HepG2 (cell line): ENCODE results near the gene PAX7. TPM values are rescaled to one million over a fixed set of nuclear protein-coding genes. Genes with fewer than 3 reads are reported as not detected.

Experiments
- ATAC-seq: fragments of 200-7000 bp; cut with Tn5 transposase; 3 replicates; pipeline ENCODE4 v1.9.1; 2020; ENCODE audit warnings: mild to moderate bottlenecking, moderate library complexity
- BruUV-seq: library from RNA; stranded (reverse); fragments of 400-500 nt; replicated peaks from 2 replicates; lab custom pipeline; 2021; lab: Mats Ljungman, UMichigan
- CTCF ChIA-PET: fragments of 300-600 bp; formaldehyde crosslinking; extraction: SDS; loops from one replicate; lab custom pipeline; 2021; ENCODE audit warnings: low total read pairs, inconsistent platforms, low intra/inter-chr PET ratio; lab: Yijun Ruan, JAX
- POLR2A ChIA-PET: fragments of 350-600 bp; sonication (Branson Sonifier 250); formaldehyde crosslinking; loops from one replicate; lab custom pipeline; 2020; ENCODE audit warnings: antibody characterized with exemption, inconsistent platforms; lab: Yijun Ruan, JAX
- DNase-seq: peaks from one replicate; pipeline ENCODE4 v3.0.0-alpha.2; 2015; ENCODE audit warnings: low spot score
- FAIRE-seq: peaks from 3 replicates; lab custom pipeline; 2011; peaks lifted over from hg19 to GRCh38; lab: Jason Lieb, UNC
- H2AFZ ChIP-seq: one replicate; pipeline ENCODE4 v1.6.1; 2011; ENCODE audit warnings: low read length, inconsistent platforms
- H3K27ac ChIP-seq: fragments of 300-600 bp; 3 replicates; pipeline ENCODE4 v1.8.0; 2011; ENCODE audit warnings: mixed run types, mild to moderate bottlenecking, mixed read lengths, low read length, inconsistent platforms; ENCODE audit not compliant: insufficient read depth; ENCODE audit errors: extremely low read length
- H3K27me3 ChIP-seq, 2 experiments: fragments of 200-600 bp in 1 of 2; 2 replicates in 1 of 2; 3 replicates in 1 of 2; pipeline versions ENCODE4 v1.6.0 to v1.8.0; 2011; ENCODE audit warnings: low read length in 2 of 2, mild to moderate bottlenecking in 2 of 2, moderate library complexity in 2 of 2, inconsistent platforms in 1 of 2; ENCODE audit not compliant: insufficient read depth in 2 of 2, control insufficient read depth in 1 of 2
- H3K36me3 ChIP-seq, 2 experiments: fragments of 200-600 bp in 1 of 2; replicated peaks in 1 of 2; 2 replicates in 1 of 2; 3 replicates in 1 of 2; pipeline versions ENCODE4 v1.5.1 to v1.8.0; 2011; ENCODE audit warnings: low read length in 2 of 2, inconsistent platforms in 1 of 2; ENCODE audit not compliant: insufficient read depth in 2 of 2, control insufficient read depth in 1 of 2
- H3K4me1 ChIP-seq: 2 replicates; pipeline ENCODE4 v1.5.1; 2012; ENCODE audit warnings: low read length, inconsistent platforms; ENCODE audit not compliant: insufficient read depth
- H3K4me2 ChIP-seq: 2 replicates; pipeline ENCODE4 v1.6.0; 2011; ENCODE audit warnings: low read depth, low read length, inconsistent platforms
- H3K4me3 ChIP-seq, 3 experiments: fragments of 200-600 bp in 1 of 3; sonication (generic), shearing (Covaris generic) in 1 of 3; replicated peaks in 1 of 3; 2 replicates each; pipeline ENCODE4 v1.5.1; 2011 to 2016; ENCODE audit warnings: low read length in 3 of 3, inconsistent platforms in 2 of 3, low read depth in 2 of 3, mild to moderate bottlenecking in 2 of 3, control low read depth in 1 of 3, mixed read lengths in 1 of 3; ENCODE audit not compliant: insufficient read depth in 1 of 3
- H3K79me2 ChIP-seq: one replicate; pipeline ENCODE4 v1.6.1; 2011; ENCODE audit warnings: low read length, inconsistent platforms; ENCODE audit not compliant: insufficient read depth
- H3K9ac ChIP-seq: 2 replicates; pipeline ENCODE4 v1.6.0; 2011; ENCODE audit warnings: mild to moderate bottlenecking, low read depth, low read length, inconsistent platforms; ENCODE audit not compliant: insufficient read depth
- H3K9me3 ChIP-seq: 2 replicates; pipeline ENCODE4 v1.5.1; 2012; ENCODE audit warnings: mild to moderate bottlenecking, low read length
- H4K20me1 ChIP-seq: 2 replicates; pipeline ENCODE4 v1.6.0; 2011; ENCODE audit warnings: inconsistent platforms, mild to moderate bottlenecking, low read length, moderate library complexity; ENCODE audit not compliant: insufficient read depth
- EZH2 ChIP-seq: conservative IDR thresholded peaks from 2 replicates; pipeline ENCODE4 v1.6.1; 2012; ENCODE audit warnings: mild to moderate bottlenecking, low read depth, low read length, moderate library complexity
- HDAC1 ChIP-seq: sonication (generic); formaldehyde crosslinking; IDR thresholded peaks from 2 replicates; pipeline ENCODE4 v1.5.1; 2020; ENCODE audit warnings: mild to moderate bottlenecking, missing genetic modification reagents
- HNRNPLL ChIP-seq: fragments of 200-400 bp; formaldehyde crosslinking; IDR thresholded peaks from 2 replicates; pipeline ENCODE4 v1.6.1; 2017; ENCODE audit warnings: mild to moderate bottlenecking, low read depth, low read length; ENCODE audit not compliant: poor library complexity, severe bottlenecking
- NFAT5 ChIP-seq: sonication (generic); formaldehyde crosslinking; IDR thresholded peaks from 2 replicates; pipeline ENCODE4 v1.4.0; 2020; ENCODE audit warnings: missing genetic modification reagents
- NFYC ChIP-seq: IDR thresholded peaks from 2 replicates; pipeline ENCODE4 v1.6.1; 2016; ENCODE audit warnings: missing genetic modification reagents, missing compliant biosample characterization
- RAD21 ChIP-seq: fragments of 450-650 bp; formaldehyde crosslinking; IDR thresholded peaks from 2 replicates; pipeline ENCODE4 v1.5.0; 2020; ENCODE audit warnings: mild to moderate bottlenecking
- SYNCRIP ChIP-seq: fragments of 200-400 bp; formaldehyde crosslinking; IDR thresholded peaks from 2 replicates; pipeline ENCODE4 v1.6.1; 2018; ENCODE audit warnings: mild to moderate bottlenecking, low read depth, low read length; ENCODE audit not compliant: insufficient read depth
- TFDP1 ChIP-seq: IDR thresholded peaks from 2 replicates; pipeline ENCODE4 v1.6.1; 2016; ENCODE audit warnings: missing compliant biosample characterization, missing genetic modification reagents, borderline replicate concordance
- TRAFD1 ChIP-seq: sonication (generic); formaldehyde crosslinking; IDR thresholded peaks from 2 replicates; pipeline ENCODE4 v1.5.1; 2020; ENCODE audit warnings: missing genetic modification reagents, mild to moderate bottlenecking, borderline replicate concordance
- XRCC5 ChIP-seq: fragments of 200-400 bp; formaldehyde crosslinking; optimal IDR thresholded peaks from 2 replicates; pipeline ENCODE3; 2017; ENCODE audit warnings: mild to moderate bottlenecking, low read length
- ZFP91 ChIP-seq: sonication (generic); formaldehyde crosslinking; IDR thresholded peaks from 2 replicates; pipeline ENCODE4 v1.9.0; 2022; ENCODE audit warnings: missing genetic modification reagents, mild to moderate bottlenecking, borderline replicate concordance
- ZNF546 ChIP-seq: sonication (generic); formaldehyde crosslinking; conservative IDR thresholded peaks from 2 replicates; pipeline ENCODE4 v1.8.1; 2023; ENCODE audit warnings: mild to moderate bottlenecking, missing genetic modification reagents
- ZNF563 ChIP-seq: sonication (generic); formaldehyde crosslinking; IDR thresholded peaks from 2 replicates; pipeline ENCODE4 v1.8.0; 2022; ENCODE audit warnings: mild to moderate bottlenecking, moderate library complexity, missing genetic modification reagents
- WGBS: methylation state at CpG from one replicate; pipeline ENCODE4 v1.1.6; 2017; ENCODE audit warnings: low lambda C conversion rate; 5-methylcytosine and 5-hydroxymethylcytosine counted together
- in situ Hi-C: cut with HindIII; loops from 2 replicates; pipeline ENCODE4 v1.10.0; 2017; ENCODE audit warnings: low pct_unique_long_range_greater_than_20kb; ENCODE audit not compliant: extremely low pct_ligation_motif_present
- intact Hi-C: fragments of 100-400 bp; cut with micrococcal nuclease; formaldehyde crosslinking; loops from one replicate; pipeline ENCODE4 v1.10.0; 2022; ENCODE audit not compliant: unreplicated experiment
- polyA plus RNA-seq, 8 experiments: library from polyadenylated mRNA; depleted of rRNA in 3 of 8; stranded (reverse) in 7 of 8; unstranded in 1 of 8; fragments of >200 nt; fragmentation: Illumina TruSeq in 4 of 8; extraction: Trizol in 4 of 8; gene quantifications; 2 replicates each; pipeline versions ENCODE4 v1.2.1 to v1.2.3, GENCODE V29; 2011 to 2016; ENCODE audit warnings: low read depth in 4 of 8, missing spikeins in 1 of 8, mixed read lengths in 1 of 8; ENCODE audit not compliant: insufficient read depth in 1 of 8
- total RNA-seq, 5 experiments: library from RNA; depleted of rRNA; stranded (reverse); fragments of >200 nt; fragmentation: Illumina TruSeq; extraction: Trizol; gene quantifications; 2 replicates each; pipeline ENCODE4 v1.2.3, GENCODE V29; 2016; ENCODE audit warnings: low read depth in 1 of 5

PAX7 gene
- total and polyA plus RNA-seq, 2 of the 13 experiments (the other 11 are each of a cell fraction or from before 2014, with no cell fraction given): not detected

- Histone ChIP-seq H3K4me1 (no peaks in the 10 kb centered on the region), H3K27me3 (peaks cover 3 to 52% of the 10 kb centered on the region in 2 experiments; a peak in 4 of 5 replicates), H2AFZ (no peak overlapping the region), H3K4me2 (peak overlapping the region; percentile 44; the same call in 1 of the 2 replicates), H3K9ac (no peak overlapping the region), H3K9me3 (no peaks in the 10 kb centered on the region), H3K36me3 (no peaks in the 10 kb centered on the region), H3K4me3 (no peak overlapping the region; a peak in 1 of 6 replicates), H3K27ac (no peak overlapping the region), H4K20me1 (no peaks in the 10 kb centered on the region), H3K79me2 (no peaks in the 10 kb centered on the region)
- DNase-seq: peak; percentile 10
- intact Hi-C loops: no loop called here
- 12% methylated on average over 7 of the region's 21 CpGs for WGBS
- CTCF ChIA-PET: no interaction called here
- in situ Hi-C loops: no loop called here
- no peak for FAIRE-seq
- POLR2A ChIA-PET: no interaction called here
- BruUV-seq: no TSS peak
- peak; percentile 96 for ATAC-seq
- TF ChIP-seq ZNF563 (CRISPR knock-in tag) (no peak), ZFP91 (peak; percentile 15; the same call in 1 of the 2 replicates), RAD21 (CRISPR knock-in tag) (0 out of 2 replicates have a peak, but pooled peaks have one; percentile 26), HNRNPLL (peak; percentile 28), ZNF546 (CRISPR knock-in tag) (no peak), NFAT5 (CRISPR knock-in tag) (no peak), SYNCRIP (no peak), EZH2 (0 out of 2 replicates have a peak, but pooled peaks have one; percentile 70), NFYC (CRISPR knock-in tag) (no peak), HDAC1 (CRISPR knock-in tag) (no peak), TRAFD1 (no peak), TFDP1 (CRISPR knock-in tag) (peak; percentile 29; the same call in 1 of the 2 replicates), XRCC5 (peak; percentile 17)
Measured at GRCh38 chr1:18703041-18703621, 72.5 kb downstream of the PAX7 start.
